ENCODE measurements around the gene NALCN.

NALCN gene

GRCh38 chr13:101209206-101209893 lies 207.0 kb downstream of the NALCN start:
- H3K27ac ChIP-seq (ENCODE audit: extremely low read depth, low read depth, low read length): no peak overlapping the region
- TF ChIP-seq GLIS2 (tag by site-specific recombination; IDR thresholded peaks at IDR 0.05): no peak
- TF ChIP-seq KLF1 (tag by site-specific recombination; IDR thresholded peaks at IDR 0.05): no peak
- TF ChIP-seq YY1 (tag by site-specific recombination; IDR thresholded peaks at IDR 0.05): no peak
- TF ChIP-seq ZNF600 (tag by site-specific recombination; IDR thresholded peaks at IDR 0.05): no peak
- TF ChIP-seq ZNF449 (tag by site-specific recombination; IDR thresholded peaks at IDR 0.05): no peak
- no peak for TF ChIP-seq ZSCAN16 (tag by site-specific recombination; IDR thresholded peaks at IDR 0.05)
- no peak for TF ChIP-seq ZNF175 (tag by site-specific recombination; IDR thresholded peaks at IDR 0.05)
- no peak for TF ChIP-seq ZNF202 (tag by site-specific recombination; IDR thresholded peaks at IDR 0.05; ENCODE audit: borderline replicate concordance)
- TF ChIP-seq WT1 (tag by site-specific recombination; IDR thresholded peaks at IDR 0.05): no peak
- no peak for TF ChIP-seq ZNF140 (tag by site-specific recombination; IDR thresholded peaks at IDR 0.05)
- TF ChIP-seq IKZF3 (tag by site-specific recombination; IDR thresholded peaks at IDR 0.05): no peak
- no peak for TF ChIP-seq ZNF37A (tag by site-specific recombination; IDR thresholded peaks at IDR 0.05)
- TF ChIP-seq ZNF548 (tag by site-specific recombination; IDR thresholded peaks at IDR 0.05): no peak
- no peak for TF ChIP-seq ZNF521 (tag by site-specific recombination; IDR thresholded peaks at IDR 0.05)
- no peak for TF ChIP-seq ZNF114 (tag by site-specific recombination; IDR thresholded peaks at IDR 0.05)
- no peak for TF ChIP-seq KLF9 (tag by site-specific recombination; IDR thresholded peaks at IDR 0.05; ENCODE audit: low read depth)
- TF ChIP-seq ZNF530 (tag by site-specific recombination; IDR thresholded peaks at IDR 0.05; ENCODE audit: low read depth): no peak
- no peak for TF ChIP-seq ZNF324 (tag by site-specific recombination; IDR thresholded peaks at IDR 0.05)
- no peak for TF ChIP-seq REST (tag by site-specific recombination; IDR thresholded peaks at IDR 0.05)
- no peak overlapping the region for H3K4me3 ChIP-seq (ENCODE audit: low read depth, low read length)
- ChIA-PET CTCF (no interaction called here), POLR2A (no interaction called here)
- H3K4me1 ChIP-seq (ENCODE audit: control insufficient read depth, insufficient read depth, low read length): no peaks in the 10 kb centered on the region
- no peaks in the 10 kb centered on the region for H3K36me3 ChIP-seq (ENCODE audit: control insufficient read depth in 2 of 2, insufficient read depth in 1 of 2, low read length in 2 of 2)
- no peaks in the 10 kb centered on the region for H3K9me3 ChIP-seq (ENCODE audit: control insufficient read depth, insufficient read depth, low read depth, low read length)

- CTCF ChIA-PET: interaction anchor here (0.6 kb wide), 1 partner anchor 90 kb away, joined by 3 read pairs; no protein-coding TSS in a partner anchor
- Histone ChIP-seq H3K9me3 (ENCODE audit: control insufficient read depth, insufficient read depth, low read depth, low read length) (no peaks in the 10 kb centered on the region), H3K27ac (ENCODE audit: extremely low read depth, low read depth, low read length) (no peak overlapping the region), H3K4me3 (ENCODE audit: low read depth, low read length) (no peak overlapping the region), H3K36me3 (ENCODE audit: control insufficient read depth in 2 of 2, insufficient read depth in 1 of 2, low read length in 2 of 2) (no peaks in the 10 kb centered on the region), H3K4me1 (ENCODE audit: control insufficient read depth, insufficient read depth, low read length) (no peaks in the 10 kb centered on the region)
- POLR2A ChIA-PET: no interaction called here
- TF ChIP-seq ZNF548 (tag by site-specific recombination; IDR thresholded peaks at IDR 0.05) (no peak), KLF8 (tag by site-specific recombination; IDR thresholded peaks at IDR 0.05) (no peak), ZNF155 (tag by site-specific recombination; IDR thresholded peaks at IDR 0.05) (no peak), ZNF629 (tag by site-specific recombination; IDR thresholded peaks at IDR 0.05) (no peak), ZBTB17 (tag by site-specific recombination; IDR thresholded peaks at IDR 0.05) (no peak), REST (tag by site-specific recombination; IDR thresholded peaks at IDR 0.05) (no peak), ZNF549 (tag by site-specific recombination; IDR thresholded peaks at IDR 0.05) (no peak), GLI4 (tag by site-specific recombination; IDR thresholded peaks at IDR 0.05) (no peak), ELK4 (IDR thresholded peaks at IDR 0.05; ENCODE audit: borderline replicate concordance, low read depth, low read length) (no peak)
Measured at GRCh38 chr13:101205408-101205807, 210.9 kb downstream of the NALCN start.

Data from HEK293 (cell line).